C4-2B (cell line): ENCODE data around the gene ZDHHC9.

ENCODE experiments used
- H3K27ac ChIP-seq: fragments of 450-650 bp; 2 replicates; pipeline ENCODE4 v1.5.1; 2017
- ZFX ChIP-seq: fragments of 450-650 bp; IDR thresholded peaks from 2 replicates; pipeline ENCODE4 v1.6.1; 2017
- TF ChIP-seq, protein P1 (sequence below): fragments of 450-650 bp; conservative IDR thresholded peaks from 2 replicates; pipeline ENCODE4 v1.5.1; 2017; ENCODE audit warnings: mild to moderate bottlenecking

ZDHHC9 gene

GRCh38 chrX:129791336-129791735 is 52.4 kb downstream of the ZDHHC9 start:
- H3K27ac ChIP-seq, result no peak overlapping the region
- TF ChIP-seq, protein P1, sequence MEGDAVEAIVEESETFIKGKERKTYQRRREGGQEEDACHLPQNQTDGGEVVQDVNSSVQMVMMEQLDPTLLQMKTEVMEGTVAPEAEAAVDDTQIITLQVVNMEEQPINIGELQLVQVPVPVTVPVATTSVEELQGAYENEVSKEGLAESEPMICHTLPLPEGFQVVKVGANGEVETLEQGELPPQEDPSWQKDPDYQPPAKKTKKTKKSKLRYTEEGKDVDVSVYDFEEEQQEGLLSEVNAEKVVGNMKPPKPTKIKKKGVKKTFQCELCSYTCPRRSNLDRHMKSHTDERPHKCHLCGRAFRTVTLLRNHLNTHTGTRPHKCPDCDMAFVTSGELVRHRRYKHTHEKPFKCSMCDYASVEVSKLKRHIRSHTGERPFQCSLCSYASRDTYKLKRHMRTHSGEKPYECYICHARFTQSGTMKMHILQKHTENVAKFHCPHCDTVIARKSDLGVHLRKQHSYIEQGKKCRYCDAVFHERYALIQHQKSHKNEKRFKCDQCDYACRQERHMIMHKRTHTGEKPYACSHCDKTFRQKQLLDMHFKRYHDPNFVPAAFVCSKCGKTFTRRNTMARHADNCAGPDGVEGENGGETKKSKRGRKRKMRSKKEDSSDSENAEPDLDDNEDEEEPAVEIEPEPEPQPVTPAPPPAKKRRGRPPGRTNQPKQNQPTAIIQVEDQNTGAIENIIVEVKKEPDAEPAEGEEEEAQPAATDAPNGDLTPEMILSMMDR, result no peak
- TF ChIP-seq ZFX, result no peak

- no peak overlapping the region for H3K27ac ChIP-seq
- TF ChIP-seq ZFX, result no peak
- TF ChIP-seq, protein P1, result no peak
Measured at GRCh38 chrX:129790808-129791207, 52.9 kb downstream of the ZDHHC9 start.

GRCh38 chrX:129790146-129790545 is 53.5 kb downstream of the ZDHHC9 start:
- no peak for TF ChIP-seq ZFX
- TF ChIP-seq, protein P1, result no peak
- H3K27ac ChIP-seq, result no peak overlapping the region

DNA sequence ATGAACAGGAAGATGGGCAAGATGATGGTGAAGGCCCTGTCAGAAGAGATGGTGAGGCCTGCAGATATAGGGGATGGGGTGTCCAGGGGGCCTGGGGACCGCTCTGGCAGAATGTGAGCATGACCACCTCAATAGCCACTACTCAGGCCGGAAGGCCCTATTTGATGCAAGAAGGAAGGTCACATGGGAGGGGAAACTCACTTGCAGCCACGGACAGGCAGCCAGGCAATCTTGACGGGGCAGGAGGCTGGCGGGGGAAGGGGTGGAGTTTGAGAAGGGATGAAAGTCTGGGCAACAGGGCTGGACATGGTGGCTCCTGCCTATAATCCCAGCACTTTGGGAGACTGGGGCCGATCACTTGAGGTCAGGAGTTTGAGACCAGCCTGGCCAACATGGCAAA is 55.2 kb downstream of the ZDHHC9 start:
- no peak overlapping the region for H3K27ac ChIP-seq
- TF ChIP-seq, protein P1, result no peak
- no peak for TF ChIP-seq ZFX

DNA sequence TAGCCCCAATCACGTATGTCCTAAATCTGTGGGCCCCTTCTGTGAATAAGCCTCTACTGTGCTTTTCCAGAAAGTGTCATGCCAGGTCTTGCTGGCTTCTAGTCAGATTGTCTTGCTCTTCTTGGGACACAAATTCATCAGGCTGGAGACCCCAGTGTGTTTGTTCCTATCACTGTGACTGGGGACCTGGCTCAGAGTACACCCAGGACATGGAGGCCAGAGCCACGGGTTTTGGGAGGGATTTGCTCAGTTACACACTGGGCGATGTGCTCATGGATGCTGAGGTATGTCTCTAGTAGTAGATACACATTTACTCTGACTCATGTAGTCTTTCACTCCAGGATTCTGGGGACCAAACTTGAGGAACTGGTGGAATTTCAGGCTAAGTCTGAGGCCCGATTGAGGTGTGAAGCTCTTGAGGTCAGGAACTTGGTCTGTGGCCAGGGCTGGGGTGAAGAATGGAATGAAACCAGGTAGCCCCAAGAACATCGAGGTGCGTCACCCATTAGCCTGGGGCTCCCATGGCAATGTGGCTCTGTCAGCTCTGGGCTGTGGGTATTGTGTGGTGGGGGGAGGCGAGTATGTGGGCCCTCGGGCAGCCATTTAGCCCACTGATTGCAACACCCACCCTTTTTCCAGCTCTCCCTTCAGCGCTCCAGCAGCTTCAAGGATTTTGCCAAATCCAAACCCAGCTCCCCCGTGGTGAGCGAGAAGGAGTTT is 56.2 kb downstream of the ZDHHC9 start:
- H3K27ac ChIP-seq, result no peak overlapping the region

DNA sequence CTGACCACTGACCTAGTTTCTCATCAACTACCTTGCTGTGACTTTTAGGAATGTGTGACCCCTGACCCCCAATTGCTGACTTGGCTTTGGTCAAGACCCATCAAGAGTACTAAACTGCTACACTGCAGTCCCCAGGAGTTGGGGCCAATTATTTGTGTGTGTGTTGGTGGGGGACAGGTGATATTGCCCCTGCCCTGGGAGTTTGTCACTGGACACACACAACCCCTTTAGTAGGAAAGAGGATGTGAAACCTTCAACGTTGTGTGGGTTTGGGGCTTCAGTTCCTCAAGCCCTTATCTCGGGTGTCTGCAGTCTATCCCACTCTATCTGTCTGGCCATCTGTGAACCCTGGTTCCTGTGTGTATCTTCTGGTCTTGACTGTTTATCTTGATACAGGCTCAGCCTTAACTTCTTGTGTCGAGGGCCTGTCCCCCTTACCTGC is 57.5 kb downstream of the ZDHHC9 start:
- TF ChIP-seq ZFX, result no peak
- TF ChIP-seq, protein P1, result no peak
- no peak overlapping the region for H3K27ac ChIP-seq

More for the DNA sequence above, 56.2 kb downstream of the ZDHHC9 start:
- no peak for TF ChIP-seq ZFX
- TF ChIP-seq, protein P1, result no peak

DNA sequence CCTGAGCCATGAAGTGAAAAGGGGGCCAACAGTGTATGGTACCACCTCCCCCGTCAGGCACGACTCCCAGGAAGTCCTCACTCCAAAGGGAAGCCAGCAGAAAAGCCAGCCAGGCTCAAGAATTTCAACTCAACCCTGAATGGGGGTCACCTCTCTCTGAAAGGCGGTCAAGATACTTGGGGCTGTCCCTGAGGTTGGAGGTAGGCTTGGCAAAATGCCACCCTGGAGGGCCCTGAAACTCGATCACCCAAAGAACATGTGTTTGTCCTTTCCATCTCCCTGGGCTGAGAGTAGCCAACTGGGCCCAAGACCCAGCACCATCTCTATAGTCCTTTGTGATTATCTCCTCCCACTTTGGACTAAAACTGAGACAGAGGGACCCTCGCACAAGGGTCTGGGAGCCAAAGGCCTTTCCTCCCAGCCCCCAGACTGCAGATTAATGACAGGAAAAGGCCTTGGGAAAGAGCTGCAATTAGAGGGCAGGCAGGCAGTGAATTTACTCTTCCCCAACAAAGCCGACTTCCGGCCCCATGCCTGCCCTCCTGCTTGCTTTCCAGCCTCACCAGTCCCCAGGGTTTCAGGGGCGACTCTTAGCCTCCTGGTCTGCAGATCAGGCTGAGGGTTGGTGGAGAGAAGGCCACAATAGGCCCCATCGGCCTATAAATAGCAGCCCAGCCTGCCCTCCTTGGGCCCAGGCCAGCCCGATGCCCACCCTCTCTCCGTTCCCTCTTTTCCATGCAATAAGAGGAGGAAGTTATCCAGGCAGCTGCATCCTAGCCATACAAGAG is 58.3 kb downstream of the ZDHHC9 start:
- no peak overlapping the region for H3K27ac ChIP-seq
- TF ChIP-seq ZFX, result no peak
- TF ChIP-seq, protein P1, result no peak
